Loucy (cell line): ENCODE data around the gene GGA3.

Experiments
- EZH2phosphoT487 ChIP-seq: fragments of 200-600 bp; IDR thresholded peaks from 2 replicates; pipeline ENCODE4 v1.6.1; 2018; ENCODE audit warnings: antibody characterized with exemption, mild to moderate bottlenecking, moderate library complexity, borderline replicate concordance
- TF ChIP-seq, protein P1 (sequence below): fragments of 200-600 bp; sonication (generic); conservative IDR thresholded peaks from 2 replicates; pipeline ENCODE4 v1.5.1; 2014; ENCODE audit warnings: mild to moderate bottlenecking, antibody characterized with exemption, low read length

GRCh38 chr17:75267153-75267410, 5.7 kb upstream of the GGA3 start:
- TF ChIP-seq, protein P1, sequence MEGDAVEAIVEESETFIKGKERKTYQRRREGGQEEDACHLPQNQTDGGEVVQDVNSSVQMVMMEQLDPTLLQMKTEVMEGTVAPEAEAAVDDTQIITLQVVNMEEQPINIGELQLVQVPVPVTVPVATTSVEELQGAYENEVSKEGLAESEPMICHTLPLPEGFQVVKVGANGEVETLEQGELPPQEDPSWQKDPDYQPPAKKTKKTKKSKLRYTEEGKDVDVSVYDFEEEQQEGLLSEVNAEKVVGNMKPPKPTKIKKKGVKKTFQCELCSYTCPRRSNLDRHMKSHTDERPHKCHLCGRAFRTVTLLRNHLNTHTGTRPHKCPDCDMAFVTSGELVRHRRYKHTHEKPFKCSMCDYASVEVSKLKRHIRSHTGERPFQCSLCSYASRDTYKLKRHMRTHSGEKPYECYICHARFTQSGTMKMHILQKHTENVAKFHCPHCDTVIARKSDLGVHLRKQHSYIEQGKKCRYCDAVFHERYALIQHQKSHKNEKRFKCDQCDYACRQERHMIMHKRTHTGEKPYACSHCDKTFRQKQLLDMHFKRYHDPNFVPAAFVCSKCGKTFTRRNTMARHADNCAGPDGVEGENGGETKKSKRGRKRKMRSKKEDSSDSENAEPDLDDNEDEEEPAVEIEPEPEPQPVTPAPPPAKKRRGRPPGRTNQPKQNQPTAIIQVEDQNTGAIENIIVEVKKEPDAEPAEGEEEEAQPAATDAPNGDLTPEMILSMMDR: no peak
- no peak for TF ChIP-seq EZH2phosphoT487
